Testis (tissue), 2 donors: ENCODE measurements around the gene GRK5.

ENCODE experiments used
- POLR2A ChIP-seq: fragments of 450-650 bp; IDR thresholded peaks from one replicate; pipeline ENCODE4 v1.6.1; 2017; ENCODE audit warnings: antibody characterized with exemption, mild to moderate bottlenecking, moderate library complexity
- TF ChIP-seq, protein P1 (sequence below), 3 experiments: fragments of 450-650 bp in 2 of 3; fragments of 200-600 bp in 1 of 3; sonication (generic) in 1 of 3; IDR thresholded peaks; one replicate each; pipeline ENCODE4 v1.5.1; 2016 to 2019; ENCODE audit warnings: antibody characterized with exemption in 3 of 3, mild to moderate bottlenecking in 2 of 3, moderate library complexity in 1 of 3

- TF ChIP-seq, protein P1, sequence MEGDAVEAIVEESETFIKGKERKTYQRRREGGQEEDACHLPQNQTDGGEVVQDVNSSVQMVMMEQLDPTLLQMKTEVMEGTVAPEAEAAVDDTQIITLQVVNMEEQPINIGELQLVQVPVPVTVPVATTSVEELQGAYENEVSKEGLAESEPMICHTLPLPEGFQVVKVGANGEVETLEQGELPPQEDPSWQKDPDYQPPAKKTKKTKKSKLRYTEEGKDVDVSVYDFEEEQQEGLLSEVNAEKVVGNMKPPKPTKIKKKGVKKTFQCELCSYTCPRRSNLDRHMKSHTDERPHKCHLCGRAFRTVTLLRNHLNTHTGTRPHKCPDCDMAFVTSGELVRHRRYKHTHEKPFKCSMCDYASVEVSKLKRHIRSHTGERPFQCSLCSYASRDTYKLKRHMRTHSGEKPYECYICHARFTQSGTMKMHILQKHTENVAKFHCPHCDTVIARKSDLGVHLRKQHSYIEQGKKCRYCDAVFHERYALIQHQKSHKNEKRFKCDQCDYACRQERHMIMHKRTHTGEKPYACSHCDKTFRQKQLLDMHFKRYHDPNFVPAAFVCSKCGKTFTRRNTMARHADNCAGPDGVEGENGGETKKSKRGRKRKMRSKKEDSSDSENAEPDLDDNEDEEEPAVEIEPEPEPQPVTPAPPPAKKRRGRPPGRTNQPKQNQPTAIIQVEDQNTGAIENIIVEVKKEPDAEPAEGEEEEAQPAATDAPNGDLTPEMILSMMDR (IDR thresholded peaks at IDR 0.05), result no peak
- TF ChIP-seq POLR2A, result no peak
Observed at GRCh38 chr10:119323085-119324016, 116.0 kb downstream of the GRK5 start.
